Natural killer cell (primary cell): ENCODE data around the gene SPATA20. TPM values are rescaled to one million over a fixed set of nuclear protein-coding genes. Genes with fewer than 3 reads are reported as not detected.

Experiments
- ATAC-seq, 3 donors: fragments of 150-1000 bp in 2 of 3; fragments of 200-7000 bp in 1 of 3; cut with Tn5 transposase; 1 replicate in 1 of 3; 2 replicates in 2 of 3; pipeline ENCODE4 v1.10.0; 2021; ENCODE audit warnings: mild to moderate bottlenecking in 2 of 3, moderate library complexity in 2 of 3
- DNase-seq, 2 donors: peaks; one replicate each; pipeline versions ENCODE4 v3.0.0 to v3.0.0-alpha.2; 2013 to 2021; ENCODE audit warnings: mixed read lengths in 1 of 2
- H3K27ac ChIP-seq: one replicate; pipeline ENCODE4 v1.5.1; 2013; ENCODE audit warnings: mild to moderate bottlenecking, low read length
- H3K27me3 ChIP-seq: one replicate; pipeline ENCODE4 v1.6.1; 2013; ENCODE audit warnings: low read length; ENCODE audit not compliant: control insufficient read depth, insufficient read depth
- H3K36me3 ChIP-seq: one replicate; pipeline ENCODE4 v1.6.1; 2013; ENCODE audit warnings: low read length; ENCODE audit not compliant: control insufficient read depth, insufficient read depth
- H3K4me1 ChIP-seq: one replicate; pipeline ENCODE4 v1.6.1; 2013; ENCODE audit warnings: low read length; ENCODE audit not compliant: control insufficient read depth, insufficient read depth
- H3K4me3 ChIP-seq: one replicate; pipeline ENCODE4 v1.5.1; 2013; ENCODE audit warnings: low read length
- H3K9me3 ChIP-seq: one replicate; pipeline ENCODE4 v1.6.1; 2013; ENCODE audit warnings: low read length; ENCODE audit not compliant: control insufficient read depth, insufficient read depth
- H3K27ac Mint-ChIP-seq, 2 donors: one replicate each; pipeline ENCODE4 v1.8.0; 2022; ENCODE audit warnings: mild to moderate bottlenecking in 2 of 2, mixed read lengths in 2 of 2, moderate library complexity in 1 of 2
- H3K27me3 Mint-ChIP-seq, 2 donors: one replicate each; pipeline ENCODE4 v1.8.0; 2022; ENCODE audit warnings: low read depth in 2 of 2, mixed read lengths in 2 of 2
- H3K36me3 Mint-ChIP-seq: one replicate; pipeline ENCODE4 v1.8.0; 2022; ENCODE audit warnings: mixed read lengths
- H3K4me1 Mint-ChIP-seq, 2 donors: one replicate each; pipeline ENCODE4 v1.8.0; 2022; ENCODE audit warnings: mixed read lengths in 2 of 2
- H3K4me3 Mint-ChIP-seq: one replicate; pipeline ENCODE4 v1.8.0; 2022; ENCODE audit warnings: mild to moderate bottlenecking, moderate library complexity, mixed read lengths
- H3K9me3 Mint-ChIP-seq, 2 donors: one replicate each; pipeline ENCODE4 v1.8.0; 2022; ENCODE audit warnings: mixed read lengths in 2 of 2
- WGBS: methylation state at CpG from one replicate; pipeline ENCODE4 v1.1.7; 2013; ENCODE audit warnings: missing lambda C conversion rate; ENCODE audit not compliant: insufficient coverage; 5-methylcytosine and 5-hydroxymethylcytosine counted together
- intact Hi-C: fragments of 100-400 bp; cut with micrococcal nuclease; formaldehyde crosslinking; loops from one replicate; pipeline ENCODE4 v1.14.2; 2022
- total RNA-seq, 4 donors: library from RNA; stranded (reverse); fragments of 120-200 nt in 1 of 4; gene quantifications; one replicate each; pipeline versions ENCODE4 v1.2.3 to v1.2.4, GENCODE V29; 2013 to 2022
- TF ChIP-seq, protein P1 (sequence below): fragments of 200-600 bp; IDR thresholded peaks from one replicate; pipeline ENCODE4 v1.8.0; 2022; ENCODE audit warnings: antibody characterized with exemption

Gene SPATA20
- total RNA-seq, 3 donors from 2014 or later (not counting 1 experiment from before 2014, with no cell fraction given), result 30.7 to 45.5 (median 32.5) TPM

DNA sequence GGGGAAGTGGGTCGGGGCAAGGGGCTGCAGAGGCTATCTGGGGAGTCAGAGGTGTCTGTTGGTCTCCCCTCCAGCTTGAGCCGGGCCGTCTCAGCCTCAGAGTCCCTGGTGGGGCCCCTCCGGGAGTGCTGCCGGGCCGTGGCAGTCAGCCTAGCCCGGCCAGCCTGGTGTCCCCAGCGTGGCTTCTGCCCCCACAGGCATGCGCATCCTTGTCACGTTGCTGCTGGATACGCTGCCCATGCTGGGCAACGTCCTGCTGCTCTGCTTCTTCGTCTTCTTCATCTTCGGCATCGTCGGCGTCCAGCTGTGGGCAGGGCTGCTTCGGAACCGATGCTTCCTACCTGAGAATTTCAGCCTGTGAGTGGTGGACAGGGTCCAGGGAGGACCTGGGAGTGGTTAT, 24.7 kb downstream of the SPATA20 start:
- Mint-ChIP-seq H3K27ac (no peak overlapping the region), H3K4me3 (no peak overlapping the region), H3K4me1 (no peaks in the 10 kb centered on the region), H3K9me3 (no peaks in the 10 kb centered on the region), H3K36me3 (no peaks in the 10 kb centered on the region), H3K27me3 (peaks cover 16 to 24% of the 10 kb centered on the region in 2 donors)
- TF ChIP-seq, protein P1, sequence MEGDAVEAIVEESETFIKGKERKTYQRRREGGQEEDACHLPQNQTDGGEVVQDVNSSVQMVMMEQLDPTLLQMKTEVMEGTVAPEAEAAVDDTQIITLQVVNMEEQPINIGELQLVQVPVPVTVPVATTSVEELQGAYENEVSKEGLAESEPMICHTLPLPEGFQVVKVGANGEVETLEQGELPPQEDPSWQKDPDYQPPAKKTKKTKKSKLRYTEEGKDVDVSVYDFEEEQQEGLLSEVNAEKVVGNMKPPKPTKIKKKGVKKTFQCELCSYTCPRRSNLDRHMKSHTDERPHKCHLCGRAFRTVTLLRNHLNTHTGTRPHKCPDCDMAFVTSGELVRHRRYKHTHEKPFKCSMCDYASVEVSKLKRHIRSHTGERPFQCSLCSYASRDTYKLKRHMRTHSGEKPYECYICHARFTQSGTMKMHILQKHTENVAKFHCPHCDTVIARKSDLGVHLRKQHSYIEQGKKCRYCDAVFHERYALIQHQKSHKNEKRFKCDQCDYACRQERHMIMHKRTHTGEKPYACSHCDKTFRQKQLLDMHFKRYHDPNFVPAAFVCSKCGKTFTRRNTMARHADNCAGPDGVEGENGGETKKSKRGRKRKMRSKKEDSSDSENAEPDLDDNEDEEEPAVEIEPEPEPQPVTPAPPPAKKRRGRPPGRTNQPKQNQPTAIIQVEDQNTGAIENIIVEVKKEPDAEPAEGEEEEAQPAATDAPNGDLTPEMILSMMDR, result no peak
- Histone ChIP-seq H3K27me3 (no peaks in the 10 kb centered on the region), H3K9me3 (no peaks in the 10 kb centered on the region), H3K36me3 (no peaks in the 10 kb centered on the region), H3K4me3 (no peak overlapping the region), H3K27ac (no peak overlapping the region), H3K4me1 (no peaks in the 10 kb centered on the region)
- WGBS, result 81% methylated on average over 19 of the region's 19 CpGs
- DNase-seq (no peak), ATAC-seq (no peak)
- intact Hi-C loops, result no loop called here

DNA sequence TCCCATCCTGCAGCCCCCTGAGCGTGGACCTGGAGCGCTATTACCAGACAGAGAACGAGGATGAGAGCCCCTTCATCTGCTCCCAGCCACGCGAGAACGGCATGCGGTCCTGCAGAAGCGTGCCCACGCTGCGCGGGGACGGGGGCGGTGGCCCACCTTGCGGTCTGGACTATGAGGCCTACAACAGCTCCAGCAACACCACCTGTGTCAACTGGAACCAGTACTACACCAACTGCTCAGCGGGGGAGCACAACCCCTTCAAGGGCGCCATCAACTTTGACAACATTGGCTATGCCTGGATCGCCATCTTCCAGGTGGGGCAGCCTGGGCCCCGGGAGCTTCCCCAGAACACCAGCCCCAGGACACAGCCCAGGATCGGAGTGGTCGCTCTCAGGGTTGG, 25.6 kb downstream of the SPATA20 start:
- H3K27ac Mint-ChIP-seq, result no peak overlapping the region
- no peak overlapping the region for H3K4me3 Mint-ChIP-seq
- H3K4me1 Mint-ChIP-seq, result no peaks in the 10 kb centered on the region
- no peak for ATAC-seq
- WGBS, result 92% methylated on average over 18 of the region's 20 CpGs
- Histone ChIP-seq H3K36me3 (no peaks in the 10 kb centered on the region), H3K27ac (no peak overlapping the region), H3K4me1 (no peaks in the 10 kb centered on the region), H3K4me3 (no peak overlapping the region), H3K9me3 (no peaks in the 10 kb centered on the region), H3K27me3 (no peaks in the 10 kb centered on the region)
- intact Hi-C loops, result no loop called here
- no peaks in the 10 kb centered on the region for H3K9me3 Mint-ChIP-seq
- no peak for DNase-seq
- H3K36me3 Mint-ChIP-seq, result no peaks in the 10 kb centered on the region
- H3K27me3 Mint-ChIP-seq, result peaks cover 11 to 15% of the 10 kb centered on the region in 2 donors
- TF ChIP-seq, protein P1, result no peak

DNA sequence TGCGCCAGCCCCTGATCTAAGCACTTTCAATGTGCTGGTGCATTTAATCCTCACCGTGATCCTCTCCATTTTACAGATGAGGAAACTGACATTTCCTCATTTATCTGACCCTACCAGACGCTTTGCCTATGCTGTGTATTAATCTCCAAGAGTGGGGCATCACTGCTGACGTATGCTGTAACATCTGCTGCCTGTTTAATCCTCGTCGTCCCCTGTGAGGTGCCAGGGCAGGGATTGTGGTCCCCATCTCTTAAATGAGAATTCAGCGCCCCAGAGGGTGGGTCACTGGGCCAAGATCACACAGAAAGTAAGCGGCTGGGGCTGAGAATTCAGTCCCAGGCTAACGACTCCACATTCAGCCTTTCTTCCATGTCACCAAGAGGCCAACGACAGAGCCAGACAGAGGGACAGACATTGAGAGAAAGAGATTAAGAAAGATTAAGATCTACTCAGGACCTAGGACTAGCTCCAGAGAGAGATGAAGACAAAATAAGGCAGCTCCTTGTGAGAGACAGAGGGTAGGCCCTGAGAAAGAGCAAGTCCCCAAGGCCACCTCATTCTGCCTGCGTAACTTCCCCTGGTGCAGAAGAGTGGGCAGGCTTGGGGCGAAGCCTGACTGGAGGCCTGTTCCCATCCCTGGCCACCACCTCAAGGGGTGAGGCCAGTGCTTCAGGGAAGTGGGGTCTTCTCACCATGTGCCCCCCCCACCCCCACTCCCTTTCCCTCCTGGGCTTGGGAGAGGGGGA, 27.1 kb downstream of the SPATA20 start:
- Histone ChIP-seq H3K27ac (no peak overlapping the region), H3K9me3 (no peaks in the 10 kb centered on the region), H3K36me3 (no peaks in the 10 kb centered on the region), H3K27me3 (no peaks in the 10 kb centered on the region), H3K4me1 (no peaks in the 10 kb centered on the region), H3K4me3 (no peak overlapping the region)
- 86% methylated on average over 11 of the region's 12 CpGs for WGBS
- ATAC-seq (no peak), DNase-seq (no peak)
- no peak overlapping the region for H3K27ac Mint-ChIP-seq
- no peaks in the 10 kb centered on the region for H3K9me3 Mint-ChIP-seq
- no peak overlapping the region for H3K4me3 Mint-ChIP-seq
- TF ChIP-seq, protein P1, result no peak
- H3K36me3 Mint-ChIP-seq, result no peaks in the 10 kb centered on the region
- peaks cover 5 to 7% of the 10 kb centered on the region in 2 donors for H3K27me3 Mint-ChIP-seq
- H3K4me1 Mint-ChIP-seq, result no peaks in the 10 kb centered on the region
- intact Hi-C loops, result no loop called here
